Endothelial cell of umbilical vein (primary cell): ENCODE results near the gene ADGRG1. TPM values are rescaled to one million over a fixed set of nuclear protein-coding genes. Genes with fewer than 3 reads are reported as not detected.

ENCODE experiments used
- BruUV-seq: library from RNA; stranded (reverse); fragments of 400-500 nt; replicated peaks from 2 replicates; lab custom pipeline; 2021; lab: Mats Ljungman, UMichigan
- CTCF ChIA-PET: fragments of 300-600, 350-600 bp; sonication (Branson Sonifier 250); formaldehyde crosslinking; loops from one replicate; lab custom pipeline; 2021; ENCODE audit warnings: antibody characterized with exemption, inconsistent platforms; lab: Charles Lee
- POLR2A ChIA-PET: fragments of 300-600, 350-600 bp; sonication (Branson Sonifier 250); formaldehyde crosslinking; loops from one replicate; lab custom pipeline; 2021; ENCODE audit warnings: antibody characterized with exemption, inconsistent platforms; lab: Charles Lee
- DNase-seq: peaks from one replicate; pipeline ENCODE4 v3.0.0-alpha.2; 2011; ENCODE audit warnings: low read depth, low spot score
- FAIRE-seq: peaks from 2 replicates; lab custom pipeline; 2011; peaks lifted over from hg19 to GRCh38; lab: Jason Lieb, UNC
- H2AFZ ChIP-seq: 2 replicates; pipeline ENCODE4 v1.6.0; 2012; ENCODE audit warnings: low read depth, low read length, control low read depth, inconsistent platforms
- H3K27ac ChIP-seq: 2 replicates; pipeline ENCODE4 v1.5.1; 2011; ENCODE audit warnings: low read depth, mild to moderate bottlenecking, control low read depth, low read length, moderate library complexity; ENCODE audit not compliant: insufficient read depth
- H3K27me3 ChIP-seq, 2 experiments: 2 replicates each; pipeline versions ENCODE4 v1.6.0 to v1.6.1; 2011; ENCODE audit warnings: low read length in 2 of 2, mixed read lengths in 1 of 2; ENCODE audit not compliant: control insufficient read depth in 2 of 2, insufficient read depth in 2 of 2
- H3K36me3 ChIP-seq, 2 experiments: 2 replicates in 1 of 2; 3 replicates in 1 of 2; pipeline ENCODE4 v1.5.1; 2011; ENCODE audit warnings: low read length in 2 of 2, mild to moderate bottlenecking in 1 of 2, moderate library complexity in 1 of 2; ENCODE audit not compliant: control insufficient read depth in 2 of 2, insufficient read depth in 2 of 2; ENCODE audit errors: extremely low read depth in 1 of 2
- H3K4me1 ChIP-seq: 3 replicates; pipeline ENCODE4 v1.5.1; 2011; ENCODE audit warnings: mild to moderate bottlenecking, low read length; ENCODE audit not compliant: control insufficient read depth, insufficient read depth; ENCODE audit errors: extremely low read depth
- H3K4me2 ChIP-seq: 2 replicates; pipeline ENCODE4 v1.6.1; 2011; ENCODE audit warnings: low read length, control low read depth, mixed read lengths; ENCODE audit not compliant: insufficient read depth
- H3K4me3 ChIP-seq, 3 experiments: fragments of 200-600 bp in 1 of 3; sonication (generic), shearing (Covaris generic) in 1 of 3; replicated peaks in 1 of 3; 2 replicates each; pipeline ENCODE4 v1.5.1; 2011 to 2016; ENCODE audit warnings: control low read depth in 3 of 3, low read length in 3 of 3, mild to moderate bottlenecking in 2 of 3, inconsistent platforms in 1 of 3, low read depth in 1 of 3, moderate library complexity in 1 of 3; ENCODE audit not compliant: insufficient read depth in 1 of 3
- H3K79me2 ChIP-seq: 2 replicates; pipeline ENCODE4 v1.6.0; 2012; ENCODE audit warnings: low read length, inconsistent platforms; ENCODE audit not compliant: control insufficient read depth, insufficient read depth
- H3K9ac ChIP-seq: replicated peaks from 2 replicates; pipeline ENCODE3; 2011; ENCODE audit warnings: low read length, control low read depth; ENCODE audit not compliant: insufficient read depth; ENCODE audit errors: extremely low read depth
- H3K9me1 ChIP-seq: replicated peaks from 3 replicates; pipeline ENCODE4 v1.6.0; 2011; ENCODE audit warnings: mild to moderate bottlenecking, low read length; ENCODE audit not compliant: control insufficient read depth, insufficient read depth; ENCODE audit errors: extremely low read depth
- H3K9me3 ChIP-seq: replicated peaks from 2 replicates; pipeline ENCODE4 v1.5.1; 2012; ENCODE audit warnings: low read length, inconsistent platforms; ENCODE audit not compliant: control insufficient read depth, insufficient read depth
- H4K20me1 ChIP-seq: replicated peaks from 2 replicates; pipeline ENCODE3; 2011; ENCODE audit warnings: mild to moderate bottlenecking, low read length; ENCODE audit not compliant: control insufficient read depth, insufficient read depth; ENCODE audit errors: extremely low read depth
- EZH2 ChIP-seq: IDR thresholded peaks from 2 replicates; pipeline ENCODE4 v1.6.1; 2012; ENCODE audit warnings: borderline replicate concordance, low read depth, mild to moderate bottlenecking, moderate library complexity, low read length, inconsistent platforms; ENCODE audit not compliant: severe bottlenecking
- GATA2 ChIP-seq: IDR thresholded peaks from 2 replicates; pipeline ENCODE4 v1.7.0; 2011; ENCODE audit warnings: low read depth, mild to moderate bottlenecking, moderate library complexity, mixed read lengths, low read length; ENCODE audit not compliant: insufficient read length, insufficient read depth
- JUN ChIP-seq: IDR thresholded peaks from 2 replicates; pipeline ENCODE4 v1.6.1; 2011; ENCODE audit warnings: borderline replicate concordance, low read depth; ENCODE audit not compliant: insufficient read length, insufficient read depth
- MYC ChIP-seq: IDR thresholded peaks from one replicate; pipeline ENCODE4 v1.6.1; 2011; ENCODE audit warnings: mild to moderate bottlenecking, low read depth, low read length
- POLR2A ChIP-seq: IDR thresholded peaks from 2 replicates; pipeline ENCODE4 v1.6.1; 2012; ENCODE audit warnings: low read depth, mild to moderate bottlenecking, control low read depth, low read length
- POLR2AphosphoS5 ChIP-seq: IDR thresholded peaks from 2 replicates; pipeline ENCODE4 v1.6.1; 2012; ENCODE audit warnings: low read depth, mild to moderate bottlenecking, control low read depth, low read length, moderate library complexity; ENCODE audit not compliant: insufficient read depth
- dilution Hi-C: fragments of 300-500 bp; cut with MboI; formaldehyde crosslinking; loops from one replicate; pipeline ENCODE4 v1.15.0; 2019; ENCODE audit warnings: low sequenced_read_pairs; ENCODE audit not compliant: extremely low pct_ligation_motif_present
- intact Hi-C: fragments of 100-400 bp; cut with micrococcal nuclease; formaldehyde crosslinking; loops from one replicate; pipeline ENCODE4 v1.10.0; 2022
- polyA plus RNA-seq, 4 experiments: library from polyadenylated mRNA; depleted of rRNA in 3 of 4; stranded (reverse) in 3 of 4; unstranded in 1 of 4; fragments of >200 nt; gene quantifications; 2 replicates each; pipeline versions ENCODE4 v1.2.1 to v1.2.3, GENCODE V29; 2011 to 2012; ENCODE audit warnings: missing spikeins in 1 of 4
- total RNA-seq: library from RNA; stranded (reverse); gene quantifications from 2 replicates; pipeline ENCODE4 v1.2.3, GENCODE V29; 2021
- TF ChIP-seq, protein P1 (sequence below): IDR thresholded peaks from 2 replicates; pipeline ENCODE4 v1.6.1; 2011; ENCODE audit not compliant: insufficient read depth, insufficient read length
- TF ChIP-seq, protein P2 (sequence below), 2 donors: IDR thresholded peaks; 1 replicate in 1 of 2; 2 replicates in 1 of 2; pipeline ENCODE4 v1.5.1; 2011; ENCODE audit warnings: low read length in 2 of 2, mild to moderate bottlenecking in 2 of 2, moderate library complexity in 2 of 2, control low read depth in 1 of 2, inconsistent platforms in 1 of 2, low read depth in 1 of 2; ENCODE audit not compliant: insufficient read depth in 1 of 2; ENCODE audit errors: extremely low read depth in 1 of 2

Gene ADGRG1
- total and polyA plus RNA-seq, 2 donors (not counting 3 experiments of a cell fraction or from before 2014, with no cell fraction given) = 45.6 to 92.5 TPM

DNA sequence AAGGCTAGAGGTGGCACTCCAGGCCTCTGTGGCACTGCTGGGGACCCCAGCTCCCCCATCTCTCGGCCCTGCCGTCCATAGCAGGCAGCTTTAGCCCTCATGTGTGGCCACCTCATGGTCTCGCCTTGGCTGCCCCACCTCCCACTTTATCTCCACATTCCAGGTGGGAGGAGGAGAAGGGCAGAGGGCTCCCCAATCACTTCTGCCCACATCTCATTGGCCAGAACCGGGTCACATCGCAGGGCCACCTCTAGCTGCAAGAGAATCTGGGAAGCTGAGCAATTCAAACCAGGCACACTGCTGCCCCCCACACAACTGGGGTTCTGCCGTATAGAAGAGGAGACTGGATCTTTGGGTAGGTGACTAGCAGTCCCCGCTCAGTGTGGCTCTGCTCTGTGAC, 67.8 kb downstream of the ADGRG1 start:
- H3K9me3 ChIP-seq = no peaks in the 10 kb centered on the region
- ChIA-PET CTCF (no interaction called here), POLR2A (no interaction called here)
- DNase-seq (no peak), FAIRE-seq (no peak)
- H3K9me1 ChIP-seq = no peaks in the 10 kb centered on the region
- H3K4me3 ChIP-seq = no peak overlapping the region
- no peaks in the 10 kb centered on the region for H3K79me2 ChIP-seq
- no TSS peak for BruUV-seq
- peaks cover 2 to 3% of the 10 kb centered on the region in 2 experiments for H3K27me3 ChIP-seq
- no peak overlapping the region for H3K27ac ChIP-seq
- no peak overlapping the region for H2AFZ ChIP-seq
- H3K4me2 ChIP-seq = no peak overlapping the region
- H3K4me1 ChIP-seq = no peaks in the 10 kb centered on the region
- H3K36me3 ChIP-seq = no peaks in the 10 kb centered on the region
- intact Hi-C loops (no loop called here), dilution Hi-C loops (no loop called here)
- TF ChIP-seq EZH2 = no peak
- TF ChIP-seq MYC = no peak
- TF ChIP-seq JUN = no peak
- TF ChIP-seq POLR2AphosphoS5 = no peak
- TF ChIP-seq, protein P1, sequence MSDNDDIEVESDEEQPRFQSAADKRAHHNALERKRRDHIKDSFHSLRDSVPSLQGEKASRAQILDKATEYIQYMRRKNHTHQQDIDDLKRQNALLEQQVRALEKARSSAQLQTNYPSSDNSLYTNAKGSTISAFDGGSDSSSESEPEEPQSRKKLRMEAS = no peak
- TF ChIP-seq, protein P2, sequence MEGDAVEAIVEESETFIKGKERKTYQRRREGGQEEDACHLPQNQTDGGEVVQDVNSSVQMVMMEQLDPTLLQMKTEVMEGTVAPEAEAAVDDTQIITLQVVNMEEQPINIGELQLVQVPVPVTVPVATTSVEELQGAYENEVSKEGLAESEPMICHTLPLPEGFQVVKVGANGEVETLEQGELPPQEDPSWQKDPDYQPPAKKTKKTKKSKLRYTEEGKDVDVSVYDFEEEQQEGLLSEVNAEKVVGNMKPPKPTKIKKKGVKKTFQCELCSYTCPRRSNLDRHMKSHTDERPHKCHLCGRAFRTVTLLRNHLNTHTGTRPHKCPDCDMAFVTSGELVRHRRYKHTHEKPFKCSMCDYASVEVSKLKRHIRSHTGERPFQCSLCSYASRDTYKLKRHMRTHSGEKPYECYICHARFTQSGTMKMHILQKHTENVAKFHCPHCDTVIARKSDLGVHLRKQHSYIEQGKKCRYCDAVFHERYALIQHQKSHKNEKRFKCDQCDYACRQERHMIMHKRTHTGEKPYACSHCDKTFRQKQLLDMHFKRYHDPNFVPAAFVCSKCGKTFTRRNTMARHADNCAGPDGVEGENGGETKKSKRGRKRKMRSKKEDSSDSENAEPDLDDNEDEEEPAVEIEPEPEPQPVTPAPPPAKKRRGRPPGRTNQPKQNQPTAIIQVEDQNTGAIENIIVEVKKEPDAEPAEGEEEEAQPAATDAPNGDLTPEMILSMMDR (IDR thresholded peaks at IDR 0.05; ENCODE audit: extremely low read depth in 1 of 2, insufficient read depth in 1 of 2, low read depth in 1 of 2, low read length in 2 of 2) = no peak
- TF ChIP-seq POLR2A = no peak
- TF ChIP-seq GATA2 = no peak
- H3K9ac ChIP-seq = no peak overlapping the region
- H4K20me1 ChIP-seq = no peaks in the 10 kb centered on the region
